ENCODE results near the gene RAB38. TPM values are rescaled to one million over a fixed set of nuclear protein-coding genes. Genes with fewer than 3 reads are reported as not detected.

The RAB38 gene
- polyA plus RNA-seq, 3 donors, result 0.25 to 1.3 (median 0.69) TPM

- no peak overlapping the region for H3K27ac Mint-ChIP-seq
- Histone ChIP-seq H4K20me1 (ENCODE audit: insufficient read depth, low read length) (no peaks in the 10 kb centered on the region), H3K9ac (ENCODE audit: insufficient read depth, low read length, poor library complexity, severe bottlenecking) (no peak overlapping the region), H3K9me3 (replicated peaks in 1 of 2; ENCODE audit: control insufficient read depth in 1 of 2, insufficient read depth in 1 of 2, low read length in 2 of 2) (no peaks in the 10 kb centered on the region), H3K27me3 (ENCODE audit: control insufficient read depth in 2 of 2, insufficient read depth in 2 of 2, low read length in 2 of 2) (no peaks in the 10 kb centered on the region), H3K4me2 (replicated peaks; ENCODE audit: extremely low read depth, low read length, poor library complexity, severe bottlenecking) (no peak overlapping the region), H3K27ac (ENCODE audit: low read depth in 1 of 2, low read length in 2 of 2) (no peak overlapping the region), H3K36me3 (replicated peaks in 1 of 2; ENCODE audit: control insufficient read depth in 1 of 2, insufficient read depth in 2 of 2, low read length in 2 of 2) (no peaks in the 10 kb centered on the region), H3K4me3 (replicated peaks in 1 of 3; ENCODE audit: low read depth in 2 of 3, low read length in 3 of 3) (no peak overlapping the region), H3K4me1 (ENCODE audit: control insufficient read depth in 1 of 2, insufficient read depth in 2 of 2, low read length in 2 of 2) (peaks cover 1 to 2% of the 10 kb centered on the region in 2 donors), H3K79me2 (ENCODE audit: insufficient read depth, low read length) (no peaks in the 10 kb centered on the region), H2AFZ (ENCODE audit: insufficient read depth, low read depth, low read length, poor library complexity, severe bottlenecking) (no peak overlapping the region)
- intact Hi-C loops (cut with micrococcal nuclease), result no loop called here
- no peak overlapping the region for H3K4me3 Mint-ChIP-seq
- no peaks in the 10 kb centered on the region for H3K27me3 Mint-ChIP-seq (ENCODE audit: low read depth in 3 of 3)
- peaks cover 0 to 2% (median 0%) of the 10 kb centered on the region in 7 donors for H3K9me3 Mint-ChIP-seq
- 100% methylated on average over 2 of the region's 2 CpGs for WGBS (ENCODE audit: insufficient coverage)
- H3K36me3 Mint-ChIP-seq, result no peaks in the 10 kb centered on the region
- TF ChIP-seq CTCF (IDR thresholded peaks at IDR 0.05), result no peak
- no peak for DNase-seq
- H3K4me1 Mint-ChIP-seq, result peaks cover under 1% of the 10 kb centered on the region
These were observed 28.4 kb upstream of the RAB38 start for GRCh38 chr11:88203604-88204003.

GRCh38 chr11:88202498-88202897 lies 27.3 kb upstream of the RAB38 start:
- H2AFZ ChIP-seq (ENCODE audit: insufficient read depth, low read depth, low read length, poor library complexity, severe bottlenecking), result no peak overlapping the region
- WGBS (ENCODE audit: insufficient coverage), result no CpG with 5 or more reads among the region's 1 CpG
- no peaks in the 10 kb centered on the region for H3K4me1 ChIP-seq (ENCODE audit: control insufficient read depth in 1 of 2, insufficient read depth in 2 of 2, low read length in 2 of 2)
- DNase-seq, result no peak
- H4K20me1 ChIP-seq (ENCODE audit: insufficient read depth, low read length), result no peaks in the 10 kb centered on the region
- no peak overlapping the region for H3K4me3 Mint-ChIP-seq
- no peak overlapping the region for H3K9ac ChIP-seq (ENCODE audit: insufficient read depth, low read length, poor library complexity, severe bottlenecking)
- H3K79me2 ChIP-seq (ENCODE audit: insufficient read depth, low read length), result no peaks in the 10 kb centered on the region
- no peaks in the 10 kb centered on the region for H3K27me3 Mint-ChIP-seq (ENCODE audit: low read depth in 3 of 3)
- intact Hi-C loops (cut with micrococcal nuclease), result no loop called here
- peaks cover 4 to 6% of the 10 kb centered on the region in 2 donors for H3K9me3 ChIP-seq (replicated peaks in 1 of 2; ENCODE audit: control insufficient read depth in 1 of 2, insufficient read depth in 1 of 2, low read length in 2 of 2)
- H3K9me3 Mint-ChIP-seq, result peaks cover 0 to 8% (median 2%) of the 10 kb centered on the region in 7 donors
- no peak overlapping the region for H3K27ac ChIP-seq (ENCODE audit: low read depth in 1 of 2, low read length in 2 of 2)
- no peak for TF ChIP-seq CTCF (IDR thresholded peaks at IDR 0.05)
- no peaks in the 10 kb centered on the region for H3K36me3 ChIP-seq (replicated peaks in 1 of 2; ENCODE audit: control insufficient read depth in 1 of 2, insufficient read depth in 2 of 2, low read length in 2 of 2)
- H3K4me3 ChIP-seq (replicated peaks in 1 of 3; ENCODE audit: low read depth in 2 of 3, low read length in 3 of 3), result no peak overlapping the region
- H3K27me3 ChIP-seq (ENCODE audit: control insufficient read depth in 2 of 2, insufficient read depth in 2 of 2, low read length in 2 of 2), result no peaks in the 10 kb centered on the region
- H3K27ac Mint-ChIP-seq, result no peak overlapping the region
- no peaks in the 10 kb centered on the region for H3K4me1 Mint-ChIP-seq
- no peaks in the 10 kb centered on the region for H3K36me3 Mint-ChIP-seq
- H3K4me2 ChIP-seq (replicated peaks; ENCODE audit: extremely low read depth, low read length, poor library complexity, severe bottlenecking), result no peak overlapping the region
